CD14-positive monocyte (primary cell): ENCODE measurements around the gene ZNF774. TPM values are rescaled to one million over a fixed set of nuclear protein-coding genes. Genes with fewer than 3 reads are reported as not detected.

Experiments
- DNase-seq, 3 donors: peaks; one replicate each; pipeline ENCODE4 v3.0.0-alpha.2; 2011 to 2022
- H2AFZ ChIP-seq: 2 replicates; pipeline ENCODE4 v1.6.0; 2012; ENCODE audit warnings: mild to moderate bottlenecking, low read depth, low read length, inconsistent platforms; ENCODE audit not compliant: insufficient read depth, poor library complexity, severe bottlenecking
- H3K27ac ChIP-seq, 2 donors: 1 replicate in 1 of 2; 2 replicates in 1 of 2; pipeline ENCODE4 v1.5.1; 2012 to 2013; ENCODE audit warnings: low read length in 2 of 2, control low read depth in 1 of 2, inconsistent platforms in 1 of 2, low read depth in 1 of 2, mild to moderate bottlenecking in 1 of 2
- H3K27me3 ChIP-seq, 2 donors: one replicate each; pipeline versions ENCODE4 v1.6.0 to v1.6.1; 2011 to 2013; ENCODE audit warnings: low read length in 2 of 2; ENCODE audit not compliant: control insufficient read depth in 2 of 2, insufficient read depth in 2 of 2
- H3K36me3 ChIP-seq, 2 donors: replicated peaks in 1 of 2; 1 replicate in 1 of 2; 2 replicates in 1 of 2; pipeline versions ENCODE4 v1.5.1 to v1.6.1; 2012 to 2013; ENCODE audit warnings: low read length in 2 of 2, control low read depth in 1 of 2, inconsistent platforms in 1 of 2, mild to moderate bottlenecking in 1 of 2; ENCODE audit not compliant: insufficient read depth in 2 of 2, control insufficient read depth in 1 of 2
- H3K4me1 ChIP-seq, 2 donors: 1 replicate in 1 of 2; 2 replicates in 1 of 2; pipeline versions ENCODE4 v1.5.1 to v1.6.1; 2012 to 2013; ENCODE audit warnings: low read length in 2 of 2, control low read depth in 1 of 2, inconsistent platforms in 1 of 2, mild to moderate bottlenecking in 1 of 2, moderate library complexity in 1 of 2; ENCODE audit not compliant: insufficient read depth in 2 of 2, control insufficient read depth in 1 of 2
- H3K4me2 ChIP-seq: replicated peaks from 2 replicates; pipeline ENCODE3; 2012; ENCODE audit warnings: low read length, moderate library complexity, mild to moderate bottlenecking; ENCODE audit not compliant: poor library complexity, severe bottlenecking; ENCODE audit errors: extremely low read depth
- H3K4me3 ChIP-seq, 3 experiments: fragments of 200-600 bp in 1 of 3; sonication (generic) in 1 of 3; replicated peaks in 1 of 3; 1 replicate in 2 of 3; 2 replicates in 1 of 3; pipeline ENCODE4 v1.5.1; 2011 to 2013; ENCODE audit warnings: low read length in 3 of 3, mild to moderate bottlenecking in 3 of 3, control low read depth in 2 of 3, low read depth in 2 of 3, inconsistent platforms in 1 of 3, moderate library complexity in 1 of 3
- H3K79me2 ChIP-seq: 2 replicates; pipeline ENCODE4 v1.6.0; 2012; ENCODE audit warnings: mild to moderate bottlenecking, control low read depth, inconsistent platforms, low read length, moderate library complexity; ENCODE audit not compliant: insufficient read depth
- H3K9ac ChIP-seq: 2 replicates; pipeline ENCODE4 v1.6.0; 2017; ENCODE audit warnings: low read length, mild to moderate bottlenecking; ENCODE audit not compliant: insufficient read depth, poor library complexity, severe bottlenecking
- H3K9me3 ChIP-seq, 2 donors: replicated peaks in 1 of 2; 1 replicate in 1 of 2; 2 replicates in 1 of 2; pipeline versions ENCODE4 v1.5.1 to v1.6.1; 2012 to 2013; ENCODE audit warnings: low read length in 2 of 2, control low read depth in 1 of 2; ENCODE audit not compliant: control insufficient read depth in 1 of 2, insufficient read depth in 1 of 2
- H4K20me1 ChIP-seq: 2 replicates; pipeline ENCODE4 v1.6.0; 2012; ENCODE audit warnings: mild to moderate bottlenecking, low read length, control low read depth, moderate library complexity; ENCODE audit not compliant: insufficient read depth
- H3K27ac Mint-ChIP-seq, 7 donors: one replicate each; pipeline ENCODE4 v1.8.0; 2020; ENCODE audit warnings: mild to moderate bottlenecking in 7 of 7, mixed read lengths in 7 of 7, moderate library complexity in 6 of 7, inconsistent platforms in 2 of 7
- H3K27me3 Mint-ChIP-seq, 3 donors: one replicate each; pipeline ENCODE4 v1.8.0; 2021 to 2022; ENCODE audit warnings: low read depth in 3 of 3, mild to moderate bottlenecking in 3 of 3, mixed read lengths in 3 of 3, moderate library complexity in 3 of 3, inconsistent platforms in 1 of 3
- H3K36me3 Mint-ChIP-seq, 2 donors: one replicate each; pipeline ENCODE4 v1.8.0; 2020; ENCODE audit warnings: mixed read lengths in 2 of 2, inconsistent platforms in 1 of 2, mild to moderate bottlenecking in 1 of 2
- H3K4me1 Mint-ChIP-seq: one replicate; pipeline ENCODE4 v1.8.0; 2020; ENCODE audit warnings: mild to moderate bottlenecking, mixed read lengths
- H3K4me3 Mint-ChIP-seq, 2 donors: one replicate each; pipeline ENCODE4 v1.8.0; 2020; ENCODE audit warnings: mild to moderate bottlenecking in 2 of 2, mixed read lengths in 2 of 2, moderate library complexity in 1 of 2
- H3K9me3 Mint-ChIP-seq, 7 donors: one replicate each; pipeline ENCODE4 v1.8.0; 2020 to 2022; ENCODE audit warnings: mixed read lengths in 7 of 7, mild to moderate bottlenecking in 6 of 7, moderate library complexity in 6 of 7, inconsistent platforms in 2 of 7
- WGBS: methylation state at CpG from one replicate; pipeline ENCODE4 v1.1.5; 2013; ENCODE audit warnings: missing lambda C conversion rate; ENCODE audit not compliant: insufficient coverage; 5-methylcytosine and 5-hydroxymethylcytosine counted together
- intact Hi-C, 2 donors: fragments of 100-400 bp; cut with micrococcal nuclease; formaldehyde crosslinking; loops; one replicate each; pipeline versions ENCODE4 v1.15.0 to v1.15.1; 2023
- polyA plus RNA-seq, 3 donors: library from polyadenylated mRNA; depleted of rRNA in 1 of 3; unstranded in 2 of 3; stranded (reverse) in 1 of 3; fragments of 300-500 nt in 2 of 3; fragments of >200 nt in 1 of 3; fragmentation: Illumina TruSeq in 2 of 3; gene quantifications; 1 replicate in 2 of 3; 2 replicates in 1 of 3; pipeline ENCODE4 v1.2.3, GENCODE V29; 2012 to 2021
- TF ChIP-seq, protein P1 (sequence below): fragments of 200-600 bp; IDR thresholded peaks from one replicate; pipeline ENCODE4 v1.8.0; 2022; ENCODE audit warnings: antibody characterized with exemption, mild to moderate bottlenecking

Gene ZNF774
- polyA plus RNA-seq, 3 donors = 0.12 to 0.23 TPM; not detected in 1

DNA sequence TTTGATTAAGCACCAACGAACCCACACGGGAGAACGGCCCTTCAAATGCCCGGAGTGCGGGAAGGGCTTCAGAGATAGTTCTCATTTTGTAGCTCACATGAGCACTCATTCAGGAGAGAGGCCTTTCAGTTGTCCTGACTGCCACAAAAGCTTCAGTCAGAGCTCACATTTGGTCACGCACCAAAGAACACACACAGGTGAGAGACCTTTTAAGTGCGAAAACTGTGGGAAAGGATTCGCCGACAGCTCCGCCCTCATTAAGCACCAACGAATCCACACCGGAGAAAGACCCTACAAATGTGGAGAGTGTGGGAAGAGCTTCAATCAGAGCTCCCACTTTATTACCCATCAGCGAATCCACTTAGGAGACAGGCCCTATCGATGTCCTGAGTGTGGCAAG lies 8.7 kb downstream of the ZNF774 start:
- Mint-ChIP-seq H3K9me3 (no peaks in the 10 kb centered on the region), H3K27me3 (peaks cover 0 to 2% (median 2%) of the 10 kb centered on the region in 3 donors), H3K4me3 (no peak overlapping the region), H3K36me3 (peaks cover 2 to 8% of the 10 kb centered on the region in 2 donors), H3K27ac (peak overlapping the region in 1 of 7 donors; percentile 37), H3K4me1 (peaks cover 21% of the 10 kb centered on the region)
- H3K9me3 ChIP-seq = no peaks in the 10 kb centered on the region
- peaks cover 15 to 17% of the 10 kb centered on the region in 2 donors for H3K4me1 ChIP-seq
- DNase-seq = no peak
- no peaks in the 10 kb centered on the region for H3K36me3 ChIP-seq
- H3K4me3 ChIP-seq = no peak overlapping the region
- H3K27me3 ChIP-seq = no peaks in the 10 kb centered on the region
- no peak overlapping the region for H2AFZ ChIP-seq
- TF ChIP-seq, protein P1, sequence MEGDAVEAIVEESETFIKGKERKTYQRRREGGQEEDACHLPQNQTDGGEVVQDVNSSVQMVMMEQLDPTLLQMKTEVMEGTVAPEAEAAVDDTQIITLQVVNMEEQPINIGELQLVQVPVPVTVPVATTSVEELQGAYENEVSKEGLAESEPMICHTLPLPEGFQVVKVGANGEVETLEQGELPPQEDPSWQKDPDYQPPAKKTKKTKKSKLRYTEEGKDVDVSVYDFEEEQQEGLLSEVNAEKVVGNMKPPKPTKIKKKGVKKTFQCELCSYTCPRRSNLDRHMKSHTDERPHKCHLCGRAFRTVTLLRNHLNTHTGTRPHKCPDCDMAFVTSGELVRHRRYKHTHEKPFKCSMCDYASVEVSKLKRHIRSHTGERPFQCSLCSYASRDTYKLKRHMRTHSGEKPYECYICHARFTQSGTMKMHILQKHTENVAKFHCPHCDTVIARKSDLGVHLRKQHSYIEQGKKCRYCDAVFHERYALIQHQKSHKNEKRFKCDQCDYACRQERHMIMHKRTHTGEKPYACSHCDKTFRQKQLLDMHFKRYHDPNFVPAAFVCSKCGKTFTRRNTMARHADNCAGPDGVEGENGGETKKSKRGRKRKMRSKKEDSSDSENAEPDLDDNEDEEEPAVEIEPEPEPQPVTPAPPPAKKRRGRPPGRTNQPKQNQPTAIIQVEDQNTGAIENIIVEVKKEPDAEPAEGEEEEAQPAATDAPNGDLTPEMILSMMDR = no peak
- H4K20me1 ChIP-seq = no peaks in the 10 kb centered on the region
- intact Hi-C loops = loop anchor here in 1 of 2 donors (10.0 kb wide), 1 partner anchor 54 kb away; no protein-coding TSS in a partner anchor
- no peak overlapping the region for H3K27ac ChIP-seq
- no peaks in the 10 kb centered on the region for H3K79me2 ChIP-seq
- H3K4me2 ChIP-seq = no peak overlapping the region
- H3K9ac ChIP-seq = no peak overlapping the region
- WGBS = 99% methylated on average over 6 of the region's 14 CpGs

DNA sequence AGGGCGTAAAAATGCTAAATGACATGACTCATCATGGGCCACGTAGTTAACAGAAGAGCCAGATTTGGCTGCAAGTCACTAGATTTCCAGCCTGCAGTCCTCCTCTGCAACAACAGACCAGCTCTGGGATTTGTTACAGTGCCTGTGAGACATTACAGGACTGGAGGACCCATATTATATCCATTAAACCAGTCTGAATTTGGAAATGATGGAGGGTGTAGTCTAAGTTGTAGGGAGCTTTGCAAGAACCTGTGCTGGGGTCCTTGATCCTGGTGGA lies 10.8 kb downstream of the ZNF774 start:
- intact Hi-C loops = loop anchor here in 1 of 2 donors (10.0 kb wide), 1 partner anchor 52 kb away; no protein-coding TSS in a partner anchor
- Histone ChIP-seq H3K9ac (no peak overlapping the region), H3K27ac (no peak overlapping the region), H3K27me3 (no peaks in the 10 kb centered on the region), H3K4me2 (no peak overlapping the region), H3K9me3 (no peaks in the 10 kb centered on the region), H3K4me3 (no peak overlapping the region), H3K79me2 (no peaks in the 10 kb centered on the region), H3K4me1 (peaks cover 30% of the 10 kb centered on the region in 2 donors), H3K36me3 (no peaks in the 10 kb centered on the region), H4K20me1 (no peaks in the 10 kb centered on the region), H2AFZ (no peak overlapping the region)
- WGBS = 33% methylated on average over 1 of the region's 2 CpGs
- peak overlapping the region in 1 of 7 donors; percentile 44 for H3K27ac Mint-ChIP-seq
- TF ChIP-seq, protein P1 = no peak
- H3K27me3 Mint-ChIP-seq = peaks cover 0 to 2% (median 2%) of the 10 kb centered on the region in 3 donors
- H3K4me1 Mint-ChIP-seq = peaks cover 34% of the 10 kb centered on the region
- H3K4me3 Mint-ChIP-seq = no peak overlapping the region
- DNase-seq = peak in 1 of 3 donors; percentile 32
- H3K9me3 Mint-ChIP-seq = no peaks in the 10 kb centered on the region
- peaks cover 2 to 8% of the 10 kb centered on the region in 2 donors for H3K36me3 Mint-ChIP-seq
